HG03280 (cell line): ENCODE measurements around the gene TENM3.

Experiments used
- ATAC-seq: cut with Tn5 transposase; IDR thresholded peaks from one replicate; pipeline ENCODE4 v1.9.1; 2021; ENCODE audit warnings: mild to moderate bottlenecking, moderate library complexity; ENCODE audit not compliant: unreplicated experiment

TENM3 gene

GRCh38 chr4:182286035-182286434, 42.8 kb downstream of the TENM3 start:
- no peak for ATAC-seq

- no peak for ATAC-seq
Measured at GRCh38 chr4:182286931-182287330, 43.7 kb downstream of the TENM3 start.

GRCh38 chr4:182288534-182288933, 45.3 kb downstream of the TENM3 start:
- ATAC-seq, result no peak

GRCh38 chr4:182289809-182290208, 46.6 kb downstream of the TENM3 start:
- ATAC-seq, result no peak

GRCh38 chr4:182291175-182291574, 48.0 kb downstream of the TENM3 start:
- ATAC-seq, result no peak

- no peak for ATAC-seq
Measured at GRCh38 chr4:182291597-182292270, 48.5 kb downstream of the TENM3 start.

GRCh38 chr4:182292612-182293011, 49.4 kb downstream of the TENM3 start:
- no peak for ATAC-seq

GRCh38 chr4:182293691-182294255, 50.6 kb downstream of the TENM3 start:
- no peak for ATAC-seq

GRCh38 chr4:182294451-182294850, 51.2 kb downstream of the TENM3 start:
- no peak for ATAC-seq

- ATAC-seq, result no peak
Measured at GRCh38 chr4:182297659-182298058, 54.5 kb downstream of the TENM3 start.

- ATAC-seq, result no peak
Measured at GRCh38 chr4:182301736-182302135, 58.5 kb downstream of the TENM3 start.

GRCh38 chr4:182303847-182304246, 60.6 kb downstream of the TENM3 start:
- no peak for ATAC-seq

- no peak for ATAC-seq
Measured at GRCh38 chr4:182306792-182307507, 63.7 kb downstream of the TENM3 start.

- ATAC-seq, result no peak
Measured at GRCh38 chr4:182307746-182308145, 64.5 kb downstream of the TENM3 start.

- ATAC-seq, result no peak
Measured at GRCh38 chr4:182309877-182310276, 66.7 kb downstream of the TENM3 start.

GRCh38 chr4:182310316-182310715, 67.1 kb downstream of the TENM3 start:
- ATAC-seq, result no peak

GRCh38 chr4:182310962-182311361, 67.8 kb downstream of the TENM3 start:
- ATAC-seq, result no peak

- no peak for ATAC-seq
Measured at GRCh38 chr4:182314537-182314936, 71.3 kb downstream of the TENM3 start.

- ATAC-seq, result no peak
Measured at GRCh38 chr4:182318256-182318655, 75.1 kb downstream of the TENM3 start.

GRCh38 chr4:182320092-182320491, 76.9 kb downstream of the TENM3 start:
- no peak for ATAC-seq

- ATAC-seq, result no peak
Measured at GRCh38 chr4:182320580-182320979, 77.4 kb downstream of the TENM3 start.

GRCh38 chr4:182324282-182324681, 81.1 kb downstream of the TENM3 start:
- ATAC-seq, result no peak
